Left ventricle myocardium inferior (tissue), 1 donor: ENCODE data around the gene TTC12. TPM values are rescaled to one million over a fixed set of nuclear protein-coding genes. Genes with fewer than 3 reads are reported as not detected.

Source experiments
- DNase-seq: peaks from one replicate; pipeline ENCODE4 v3.0.0-alpha.2; 2020
- H3K27ac ChIP-seq: fragments of 200-600 bp; replicated peaks from 2 replicates; pipeline ENCODE4 v1.8.0; 2021
- H3K27me3 ChIP-seq: fragments of 200-600 bp; 2 replicates; pipeline ENCODE4 v1.8.0; 2021; ENCODE audit warnings: low read depth
- H3K36me3 ChIP-seq: fragments of 200-600 bp; 2 replicates; pipeline ENCODE4 v1.8.0; 2021
- H3K4me1 ChIP-seq: fragments of 200-600 bp; 2 replicates; pipeline ENCODE4 v1.8.0; 2021
- H3K4me3 ChIP-seq: fragments of 200-600 bp; 2 replicates; pipeline ENCODE4 v1.8.0; 2021; ENCODE audit warnings: mild to moderate bottlenecking, moderate library complexity
- H3K9me3 ChIP-seq: fragments of 200-600 bp; replicated peaks from 2 replicates; pipeline ENCODE4 v1.8.0; 2021
- intact Hi-C: fragments of 100-400 bp; cut with micrococcal nuclease; formaldehyde crosslinking; loops from one replicate; pipeline ENCODE4 v1.11.0; 2022
- total RNA-seq: library from RNA; stranded (reverse); fragmentation: NEBNext Ultra II Directional; extraction: Animal tissue kit (Norgen Biotek cat#: 25700); gene quantifications from one replicate; pipeline ENCODE4 v1.2.1, GENCODE V29; 2021
- TF ChIP-seq, protein P1 (sequence below): fragments of 200-600 bp; IDR thresholded peaks from 2 replicates; pipeline ENCODE4 v1.8.0; 2021; ENCODE audit warnings: antibody characterized with exemption, mild to moderate bottlenecking, borderline replicate concordance
- donor health status: DM: no; HTN: yes; CAD: no; lungs with severe emphysema.

The TTC12 gene
- total RNA-seq, 1 donor from 2014 or later = 5.5 TPM

DNA sequence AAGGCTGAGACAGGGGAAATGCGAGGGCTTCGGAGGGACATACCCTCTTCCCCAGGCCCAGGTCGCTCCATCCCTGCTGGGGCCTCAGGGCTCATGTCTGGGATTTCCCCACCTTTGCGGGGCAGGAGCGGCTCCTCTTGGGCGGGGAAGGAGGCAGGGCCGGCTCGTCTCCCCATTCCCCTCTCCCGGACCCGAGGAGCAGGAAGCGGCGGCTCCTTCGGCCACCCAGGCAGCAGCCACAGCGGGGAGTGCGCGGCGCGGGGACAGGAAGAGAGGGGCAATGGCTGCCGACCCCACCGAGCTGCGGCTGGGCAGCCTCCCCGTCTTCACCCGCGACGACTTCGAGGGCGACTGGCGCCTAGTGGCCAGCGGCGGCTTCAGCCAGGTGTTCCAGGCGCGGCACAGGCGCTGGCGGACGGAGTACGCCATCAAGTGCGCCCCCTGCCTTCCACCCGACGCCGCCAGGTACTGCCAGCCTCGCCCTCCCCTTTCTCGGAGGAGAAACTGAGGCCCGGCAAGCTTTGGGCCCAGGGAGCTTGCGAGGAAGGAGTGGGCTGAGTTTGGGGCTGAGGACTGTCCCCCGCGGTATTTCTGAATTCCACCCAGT lies 73.3 kb downstream of the TTC12 start, which contains the start of gene ANKK1:
Gene ANKK1, plus strand, starts transcription at position 175 of the 607 bp plus-strand sequence. Its CDS starts 106 bp downstream, at position 281.
- Histone ChIP-seq H3K4me1 (peaks cover 4% of the 10 kb centered on the region), H3K27ac (no peak within 1 kb of the TSS), H3K36me3 (no peaks in the 10 kb centered on the region), H3K27me3 (peaks cover 50% of the 10 kb centered on the region), H3K4me3 (peak within 1 kb of the TSS; percentile 21), H3K9me3 (no peaks in the 10 kb centered on the region)
- intact Hi-C loops = no loop called here
- no peak for DNase-seq
- TF ChIP-seq, protein P1, sequence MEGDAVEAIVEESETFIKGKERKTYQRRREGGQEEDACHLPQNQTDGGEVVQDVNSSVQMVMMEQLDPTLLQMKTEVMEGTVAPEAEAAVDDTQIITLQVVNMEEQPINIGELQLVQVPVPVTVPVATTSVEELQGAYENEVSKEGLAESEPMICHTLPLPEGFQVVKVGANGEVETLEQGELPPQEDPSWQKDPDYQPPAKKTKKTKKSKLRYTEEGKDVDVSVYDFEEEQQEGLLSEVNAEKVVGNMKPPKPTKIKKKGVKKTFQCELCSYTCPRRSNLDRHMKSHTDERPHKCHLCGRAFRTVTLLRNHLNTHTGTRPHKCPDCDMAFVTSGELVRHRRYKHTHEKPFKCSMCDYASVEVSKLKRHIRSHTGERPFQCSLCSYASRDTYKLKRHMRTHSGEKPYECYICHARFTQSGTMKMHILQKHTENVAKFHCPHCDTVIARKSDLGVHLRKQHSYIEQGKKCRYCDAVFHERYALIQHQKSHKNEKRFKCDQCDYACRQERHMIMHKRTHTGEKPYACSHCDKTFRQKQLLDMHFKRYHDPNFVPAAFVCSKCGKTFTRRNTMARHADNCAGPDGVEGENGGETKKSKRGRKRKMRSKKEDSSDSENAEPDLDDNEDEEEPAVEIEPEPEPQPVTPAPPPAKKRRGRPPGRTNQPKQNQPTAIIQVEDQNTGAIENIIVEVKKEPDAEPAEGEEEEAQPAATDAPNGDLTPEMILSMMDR = peak; percentile 25

DNA sequence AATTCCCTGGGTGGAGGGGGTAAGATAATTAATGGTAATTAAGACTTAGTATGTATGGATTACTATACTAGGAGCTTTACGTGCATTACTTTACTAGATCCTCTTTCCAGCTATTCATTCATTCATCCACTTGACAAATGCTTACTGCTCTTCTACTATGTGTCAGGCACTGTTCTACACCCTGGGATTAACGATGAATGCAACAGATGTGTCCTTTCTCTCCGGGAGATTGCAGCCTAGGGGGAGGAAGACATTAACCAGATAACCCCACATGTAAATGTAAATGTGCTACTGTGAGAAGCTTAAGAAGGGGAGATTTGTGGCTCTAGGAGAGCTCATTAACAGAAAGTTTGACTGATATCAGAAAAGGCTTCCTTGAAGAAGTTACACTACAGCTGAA lies 74.9 kb downstream of the TTC12 start:
- no peak overlapping the region for H3K27ac ChIP-seq
- TF ChIP-seq, protein P1 = no peak
- H3K36me3 ChIP-seq = no peaks in the 10 kb centered on the region
- H3K9me3 ChIP-seq = no peaks in the 10 kb centered on the region
- intact Hi-C loops = no loop called here
- H3K27me3 ChIP-seq = peaks cover 50% of the 10 kb centered on the region
- no peaks in the 10 kb centered on the region for H3K4me1 ChIP-seq
- H3K4me3 ChIP-seq = no peak overlapping the region
- DNase-seq = no peak

DNA sequence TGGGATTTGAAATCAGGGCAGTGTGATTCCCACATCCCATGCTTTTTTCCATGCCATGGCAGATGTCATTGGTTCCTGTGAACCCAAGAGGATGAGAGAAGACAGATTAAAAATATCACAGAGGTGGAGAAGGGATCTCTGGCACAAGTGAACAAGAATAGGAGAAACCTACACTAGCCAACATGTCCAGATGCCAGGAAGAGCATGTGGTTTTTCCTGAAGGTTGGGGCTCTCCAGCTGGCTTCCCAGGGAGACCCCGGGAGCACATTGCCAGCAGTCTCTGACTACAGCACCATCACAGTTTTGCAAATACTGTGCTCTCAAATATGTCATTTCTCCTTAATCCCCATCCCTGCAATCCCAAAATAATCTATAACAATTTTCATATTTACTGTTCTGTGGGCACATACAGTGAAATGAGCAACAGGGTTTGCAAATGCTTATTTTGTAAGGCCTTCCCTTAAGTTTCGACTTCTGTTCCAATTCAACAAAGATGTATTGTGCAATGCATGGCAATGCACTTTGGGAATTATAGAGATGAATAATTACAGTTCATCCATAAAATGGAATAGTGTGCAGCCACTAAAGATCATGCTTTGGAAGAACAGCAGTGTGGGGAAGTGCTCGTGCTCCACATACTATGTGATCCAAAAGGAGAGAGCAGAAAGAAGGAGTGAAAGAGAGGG lies 78.0 kb downstream of the TTC12 start:
- H3K36me3 ChIP-seq = no peaks in the 10 kb centered on the region
- H3K4me3 ChIP-seq = no peak overlapping the region
- no peaks in the 10 kb centered on the region for H3K4me1 ChIP-seq
- no peak for DNase-seq
- TF ChIP-seq, protein P1 = no peak
- H3K9me3 ChIP-seq = no peaks in the 10 kb centered on the region
- H3K27ac ChIP-seq = no peak overlapping the region
- intact Hi-C loops = no loop called here
- peaks cover 39% of the 10 kb centered on the region for H3K27me3 ChIP-seq

DNA sequence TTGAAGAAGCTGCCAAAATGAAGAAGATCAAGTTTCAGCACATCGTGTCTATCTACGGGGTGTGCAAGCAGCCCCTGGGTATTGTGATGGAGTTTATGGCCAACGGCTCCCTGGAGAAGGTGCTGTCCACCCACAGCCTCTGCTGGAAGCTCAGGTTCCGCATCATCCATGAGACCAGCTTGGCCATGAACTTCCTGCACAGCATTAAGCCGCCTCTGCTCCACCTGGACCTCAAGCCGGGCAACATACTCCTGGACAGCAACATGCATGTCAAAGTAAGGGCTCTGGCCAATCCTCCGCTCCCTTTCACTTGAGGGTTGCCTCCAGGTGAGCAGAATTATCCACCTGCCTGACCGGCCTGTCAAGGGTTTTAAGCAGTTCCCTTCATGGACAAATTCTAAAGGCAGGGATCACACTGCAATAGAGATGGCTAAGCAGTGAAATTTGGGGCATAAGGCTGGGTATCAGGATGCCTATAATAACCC lies 79.2 kb downstream of the TTC12 start:
- H3K27ac ChIP-seq = no peak overlapping the region
- TF ChIP-seq, protein P1 = no peak
- DNase-seq = no peak
- H3K36me3 ChIP-seq = no peaks in the 10 kb centered on the region
- no peaks in the 10 kb centered on the region for H3K4me1 ChIP-seq
- intact Hi-C loops = no loop called here
- peaks cover 27% of the 10 kb centered on the region for H3K27me3 ChIP-seq
- H3K9me3 ChIP-seq = no peaks in the 10 kb centered on the region
- H3K4me3 ChIP-seq = no peak overlapping the region

DNA sequence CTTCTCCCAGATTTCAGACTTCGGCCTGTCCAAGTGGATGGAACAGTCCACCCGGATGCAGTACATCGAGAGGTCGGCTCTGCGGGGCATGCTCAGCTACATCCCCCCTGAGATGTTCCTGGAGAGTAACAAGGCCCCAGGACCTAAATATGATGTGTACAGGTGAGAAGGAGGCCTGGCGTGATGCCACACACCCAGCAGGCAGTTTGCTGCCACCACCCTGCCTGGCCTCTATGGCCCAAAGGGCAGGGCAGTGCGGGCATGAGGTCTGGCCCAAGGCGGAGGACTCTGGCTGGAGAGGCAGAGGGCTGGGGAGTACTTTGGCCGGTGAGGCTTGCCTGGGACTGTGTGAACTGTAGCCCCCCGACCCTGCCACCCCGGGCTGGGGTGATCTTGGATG lies 80.5 kb downstream of the TTC12 start:
- intact Hi-C loops = no loop called here
- DNase-seq = no peak
- Histone ChIP-seq H3K27me3 (peaks cover 14% of the 10 kb centered on the region), H3K4me1 (no peaks in the 10 kb centered on the region), H3K9me3 (no peaks in the 10 kb centered on the region), H3K27ac (no peak overlapping the region), H3K36me3 (no peaks in the 10 kb centered on the region), H3K4me3 (no peak overlapping the region)
- TF ChIP-seq, protein P1 = no peak
